HG02840 (cell line): ENCODE data around the gene WDR72.

Experiments
- ATAC-seq: cut with Tn5 transposase; IDR thresholded peaks from one replicate; pipeline ENCODE4 v1.9.1; 2021; ENCODE audit warnings: mild to moderate bottlenecking, moderate library complexity, moderate number of reproducible peaks; ENCODE audit not compliant: unreplicated experiment, low FRiP score

WDR72 gene

DNA sequence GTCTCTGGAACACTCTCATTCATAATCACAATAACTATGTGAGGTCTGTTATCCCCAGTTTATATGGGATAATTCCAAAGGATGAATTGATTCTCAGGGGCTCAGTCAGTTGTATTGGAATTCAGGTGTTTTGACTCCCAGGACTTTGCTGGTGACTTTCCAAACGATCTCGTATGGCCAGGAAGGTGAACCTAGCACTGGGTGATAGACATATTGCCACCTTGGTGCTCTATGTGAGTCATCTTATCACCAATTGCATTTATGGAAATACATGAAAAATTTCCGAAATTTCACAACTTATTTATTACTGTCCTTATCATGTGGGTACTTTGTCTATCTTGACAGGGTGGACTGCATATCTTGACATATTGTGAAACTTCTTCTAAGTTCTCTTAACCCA lies 287.3 kb downstream of the WDR72 start:
- ATAC-seq = no peak

DNA sequence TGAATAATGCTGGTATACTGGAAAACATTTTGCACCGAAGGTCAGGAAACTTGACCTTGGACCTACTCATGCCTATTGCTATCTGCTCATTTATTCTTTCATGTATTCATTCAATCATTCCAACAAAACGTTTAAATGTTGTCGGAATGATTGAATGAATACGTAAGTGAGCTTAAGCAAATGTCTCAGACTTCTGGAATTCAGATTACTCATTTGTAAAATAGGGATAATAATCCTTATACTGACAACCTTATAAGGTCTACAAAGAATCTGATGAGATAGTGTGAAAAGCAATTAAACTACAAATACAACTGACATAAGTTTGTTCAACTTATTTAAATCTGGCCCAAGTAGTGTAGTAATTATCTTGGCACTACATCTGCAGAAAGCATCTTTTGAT lies 288.7 kb downstream of the WDR72 start:
- no peak for ATAC-seq

DNA sequence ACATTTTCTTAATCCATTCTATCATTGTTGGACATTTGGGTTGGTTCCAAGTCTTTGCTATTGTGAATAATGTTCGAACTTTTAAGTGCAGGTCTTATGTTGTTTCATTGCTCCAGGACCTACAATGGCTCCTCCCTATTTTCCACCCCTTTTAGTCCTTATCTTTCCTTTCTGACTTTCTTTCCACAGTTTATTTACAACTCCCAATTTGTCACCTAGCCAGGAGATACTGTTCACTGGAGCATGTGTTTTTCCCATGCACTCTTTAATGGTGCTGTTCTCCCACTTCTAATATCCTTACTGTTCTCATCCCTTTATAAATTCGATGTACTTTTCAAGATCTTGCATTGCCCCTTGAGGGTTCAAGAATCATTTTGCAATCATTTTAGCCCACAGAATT lies 290.0 kb downstream of the WDR72 start:
- ATAC-seq = no peak
